ENCODE measurements around the gene VAT1L.

The VAT1L gene

DNA sequence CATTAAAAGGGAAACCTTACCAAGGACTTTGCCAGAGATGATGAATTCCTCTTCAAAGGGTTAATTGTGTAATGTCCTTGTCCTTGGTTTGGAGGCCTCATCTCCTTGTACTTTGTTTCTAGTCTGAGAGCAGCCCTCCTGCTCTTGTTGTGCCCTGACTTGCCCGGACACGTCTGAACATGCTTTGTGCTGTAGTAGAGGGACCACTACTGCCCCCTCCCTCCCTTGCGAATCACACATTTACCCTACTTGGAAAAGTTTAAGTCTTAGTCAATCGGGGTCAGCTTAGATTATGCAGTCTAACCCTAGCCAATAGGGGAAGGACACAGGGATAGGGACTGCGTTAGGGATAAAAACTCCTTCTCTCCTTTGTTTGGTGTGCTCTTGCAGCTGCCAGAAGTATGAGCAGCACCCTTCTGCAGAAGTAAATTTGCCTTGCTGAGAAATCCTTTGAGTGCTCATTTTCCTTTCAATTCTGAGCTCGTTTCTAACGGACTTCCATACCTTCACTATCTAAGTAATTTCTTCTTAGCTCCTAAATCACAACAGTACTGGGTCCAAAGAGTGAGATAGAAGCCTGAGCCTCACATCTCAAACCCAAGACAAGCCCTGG lies 207.6 kb downstream of the VAT1L start:
- DNase-seq (ENCODE audit: low read depth): no peak

DNA sequence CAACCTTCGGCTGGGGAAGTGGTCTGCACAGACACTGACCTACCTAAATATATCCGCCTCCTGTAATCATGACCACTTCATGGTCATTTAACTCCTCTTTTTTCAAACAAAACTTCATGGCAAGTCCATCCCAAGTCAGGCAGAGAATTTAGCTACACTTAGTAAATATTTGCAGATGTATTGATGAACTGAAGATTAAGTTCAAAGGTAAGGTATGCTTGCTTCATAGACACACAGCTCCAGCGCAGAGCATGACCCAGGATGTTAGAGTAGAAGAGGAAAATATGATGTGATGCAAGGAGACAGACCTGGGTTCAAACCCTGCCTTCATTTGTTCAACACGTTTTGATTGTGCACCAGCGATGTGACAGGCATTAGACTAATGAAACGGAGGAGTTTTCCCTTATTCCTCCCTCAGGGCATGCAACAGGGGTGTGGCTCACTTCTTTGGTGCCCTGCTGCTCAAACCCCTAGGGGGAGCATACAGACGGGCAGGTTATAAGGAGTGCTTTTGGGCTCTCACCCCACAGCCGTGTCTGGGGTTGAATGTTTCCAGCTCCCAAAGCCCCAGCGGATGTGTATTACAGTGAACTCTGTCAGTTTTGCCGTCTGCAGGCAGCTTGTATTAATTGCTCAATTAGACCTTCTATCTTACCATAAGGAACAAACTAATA lies 210.1 kb downstream of the VAT1L start:
- no peak for DNase-seq (ENCODE audit: low read depth)

DNA sequence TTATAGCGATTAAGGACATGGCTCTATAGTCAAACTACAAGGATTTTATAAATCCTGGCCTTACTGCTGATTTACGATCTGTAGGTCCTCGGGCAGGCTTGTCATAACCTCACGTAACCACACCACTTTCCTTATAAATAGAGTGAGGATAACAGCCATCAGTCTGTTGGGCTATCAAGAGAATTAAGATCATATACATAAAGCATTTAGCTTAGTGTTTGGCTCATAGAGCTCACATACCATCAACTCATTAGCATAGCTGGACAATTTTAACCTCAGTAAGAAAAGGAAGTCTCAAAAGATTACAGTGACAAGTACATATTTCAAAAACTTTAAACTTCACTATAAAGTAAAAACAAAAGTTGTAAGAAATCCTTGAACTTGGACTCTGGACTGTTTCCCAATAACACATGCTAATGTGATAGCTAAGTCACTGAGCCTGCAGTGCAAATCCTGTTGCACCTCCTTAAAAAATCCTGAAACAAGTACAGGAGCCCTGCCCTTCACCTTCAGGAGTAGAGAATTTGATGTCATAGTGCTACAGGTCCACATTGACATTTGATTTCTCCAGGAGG lies 213.2 kb downstream of the VAT1L start:
- DNase-seq (ENCODE audit: low read depth): no peak

DNA sequence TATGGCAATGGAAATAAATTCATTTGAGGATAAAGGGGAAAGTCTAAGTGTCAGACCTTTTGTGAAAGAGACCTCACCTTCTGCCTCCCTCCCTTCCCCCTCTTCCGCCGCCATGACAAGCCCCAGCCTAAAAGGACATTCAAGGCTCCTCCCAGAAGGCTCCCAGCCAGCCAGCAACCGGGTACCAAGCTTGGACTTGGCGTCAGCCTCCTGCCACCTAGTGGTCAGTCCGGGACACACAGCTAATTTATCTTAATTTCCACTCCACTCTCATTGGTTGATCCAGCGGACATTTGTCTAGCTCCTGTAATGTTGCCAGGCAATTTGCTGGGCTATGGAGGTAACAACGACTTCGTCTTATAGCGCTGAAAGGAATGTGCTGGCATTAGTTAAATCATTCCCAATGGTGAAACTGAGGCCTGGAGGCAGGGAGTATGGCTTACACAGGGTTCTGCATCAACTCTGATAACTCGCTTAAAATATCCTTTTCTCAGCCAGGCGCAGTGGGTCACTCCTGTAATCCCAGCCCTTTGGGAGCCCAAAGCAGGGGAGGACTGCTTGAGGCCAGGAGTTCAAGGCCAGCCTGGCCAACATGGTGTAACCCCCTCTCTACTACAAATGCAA lies 214.7 kb downstream of the VAT1L start:
- DNase-seq (ENCODE audit: low read depth): peak; percentile 26

DNA sequence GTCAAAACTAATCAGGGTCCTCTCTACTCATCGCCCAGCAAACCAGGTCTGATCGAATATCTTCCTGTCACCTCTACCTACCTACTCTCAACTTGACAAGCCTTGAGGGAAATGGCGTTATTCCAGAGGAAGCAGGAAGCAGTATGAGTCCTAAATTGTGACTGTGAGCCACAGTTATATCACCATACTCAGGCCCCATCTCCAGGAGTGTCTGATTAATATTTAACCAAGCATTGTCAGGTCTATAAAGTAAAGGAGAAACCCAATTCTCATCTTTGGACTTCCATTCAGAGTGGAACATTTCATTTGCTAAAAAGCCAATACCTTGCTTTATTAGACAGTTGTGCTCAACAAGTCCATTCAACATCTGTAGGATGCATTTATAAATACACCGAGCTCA lies 216.2 kb downstream of the VAT1L start:
- DNase-seq (ENCODE audit: low read depth): no peak

DNA sequence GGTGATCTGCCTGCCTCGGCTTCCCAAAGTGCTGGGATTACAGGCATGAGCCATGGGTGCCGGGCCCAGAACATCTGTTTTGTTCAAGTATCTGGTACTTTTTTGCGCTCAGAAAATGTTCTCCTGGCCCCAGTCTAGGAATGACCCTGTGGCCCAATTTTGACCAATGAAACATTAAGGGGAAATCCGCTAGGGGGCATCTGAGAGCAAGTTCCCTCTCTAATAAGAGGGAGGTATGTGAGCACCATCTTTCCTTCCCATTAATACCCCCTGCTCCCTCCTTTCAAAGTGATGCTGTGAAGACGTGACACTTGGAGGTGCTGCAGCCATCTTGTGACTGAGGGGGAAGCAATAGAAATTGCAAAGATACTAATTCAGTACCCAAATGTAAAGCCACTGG lies 217.5 kb downstream of the VAT1L start:
- DNase-seq (ENCODE audit: low read depth): no peak

DNA sequence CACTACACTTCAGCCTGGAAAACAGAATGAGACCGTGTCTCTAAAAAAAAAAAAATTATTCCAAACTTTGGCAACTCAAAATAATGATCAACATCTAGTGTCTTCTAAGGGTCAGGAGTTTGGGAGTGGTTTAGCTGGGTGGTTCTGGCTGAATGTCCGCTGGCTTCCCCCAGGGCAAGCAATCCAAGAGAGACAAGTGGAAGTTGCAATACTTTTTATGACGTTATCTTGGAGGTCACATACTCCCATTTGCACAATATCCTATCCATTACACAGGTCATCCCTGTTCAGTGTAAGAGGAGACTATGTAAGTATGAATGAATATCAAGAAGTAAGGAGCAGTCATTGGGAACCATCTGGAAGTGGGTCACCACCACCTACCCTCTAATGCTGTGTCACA lies 218.8 kb downstream of the VAT1L start:
- no peak for DNase-seq (ENCODE audit: low read depth)

DNA sequence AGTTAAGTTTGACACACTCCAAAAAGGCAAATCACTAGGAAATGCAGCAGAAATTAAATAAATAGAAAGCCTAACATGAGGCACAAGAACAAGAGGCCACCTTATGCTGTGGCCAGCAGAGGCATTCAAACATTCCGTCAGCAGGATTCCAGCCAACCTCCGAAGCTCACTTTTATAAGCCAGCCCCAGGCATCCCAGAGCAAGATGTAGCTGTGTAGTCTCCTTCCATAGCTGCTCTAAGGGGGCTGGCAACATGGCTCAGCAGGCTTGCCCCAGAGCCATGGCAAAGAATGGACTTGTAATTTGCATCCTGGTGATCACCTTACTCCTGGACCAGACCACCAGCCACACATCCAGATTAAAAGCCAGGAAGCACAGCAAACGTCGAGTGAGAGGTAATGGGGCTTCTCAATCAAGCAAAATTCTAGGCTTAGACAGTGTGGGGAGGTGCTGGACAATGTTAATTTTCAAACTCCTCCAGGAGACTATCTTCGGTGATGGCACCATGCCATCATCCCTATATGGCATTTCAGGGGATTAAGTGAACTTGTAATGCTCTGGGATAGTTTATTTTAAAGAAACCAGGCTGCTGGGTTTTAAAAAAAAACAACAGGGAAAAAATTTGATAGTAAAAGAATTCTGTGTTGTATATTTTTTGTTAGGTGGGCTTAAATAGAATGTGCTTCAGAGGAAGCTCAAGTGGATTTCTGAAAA lies 234.1 kb downstream of the VAT1L start, which contains the start of gene CLEC3A:
Gene CLEC3A, plus strand, starts transcription at position 202 of the 714 bp plus-strand sequence. Its CDS starts 79 bp downstream, at position 281.
- no peak for DNase-seq (ENCODE audit: low read depth)

DNA sequence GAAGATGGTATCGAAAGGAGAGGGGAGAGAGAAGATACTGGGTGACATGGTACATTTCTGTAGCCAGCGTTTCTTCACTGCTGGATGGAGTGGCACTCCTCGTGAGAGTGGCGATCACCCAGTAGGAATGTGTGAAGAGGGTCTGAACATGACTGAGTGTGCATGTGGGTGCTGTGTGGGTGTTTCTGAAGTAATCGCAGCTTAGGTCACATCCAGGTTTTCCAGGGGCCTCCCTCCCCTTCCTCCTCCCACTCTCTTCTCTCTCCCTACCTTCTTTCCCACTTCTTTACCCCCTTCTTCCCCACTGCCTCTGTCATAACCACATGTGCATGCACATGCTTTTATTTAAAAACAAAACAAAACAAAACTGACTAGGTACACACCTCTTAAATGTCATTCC lies 235.8 kb downstream of the VAT1L start:
- no peak for DNase-seq (ENCODE audit: low read depth)

DNA sequence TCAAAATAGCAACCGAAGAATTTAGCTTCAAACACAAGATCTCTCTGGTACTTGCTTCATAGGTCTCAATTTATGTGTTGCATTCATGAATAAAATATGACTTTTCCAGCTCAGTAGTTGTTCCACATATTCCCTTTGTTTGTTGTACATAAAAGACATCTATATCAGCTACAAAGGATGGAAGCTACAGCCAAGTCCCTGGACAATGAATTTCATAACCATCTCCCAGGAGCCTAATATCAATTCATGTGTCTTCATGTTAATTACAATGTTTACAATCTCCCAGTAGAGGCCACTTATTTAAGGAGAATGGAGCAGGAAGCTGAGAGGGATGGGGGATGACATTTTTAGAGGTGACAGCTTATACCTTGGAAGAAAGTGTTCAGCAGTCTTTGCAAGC lies 237.3 kb downstream of the VAT1L start:
- no peak for DNase-seq (ENCODE audit: low read depth)

DNA sequence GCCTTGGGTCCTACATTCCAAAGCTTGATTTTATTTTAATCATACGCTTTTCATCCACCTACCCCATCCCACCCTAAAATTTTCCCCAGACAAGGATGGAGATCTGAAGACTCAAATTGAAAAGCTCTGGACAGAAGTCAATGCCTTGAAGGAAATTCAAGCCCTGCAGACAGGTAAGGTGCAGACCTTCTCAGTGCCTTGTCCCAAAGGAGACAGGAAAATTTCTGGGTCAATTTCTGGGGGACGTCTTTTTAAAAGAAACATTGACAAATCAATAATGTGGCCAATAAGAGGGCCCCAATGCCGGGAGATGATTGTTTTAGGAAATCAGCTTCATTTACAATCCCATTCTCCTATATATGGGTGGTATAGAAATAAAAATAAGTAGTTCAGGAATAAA lies 239.7 kb downstream of the VAT1L start:
- DNase-seq (ENCODE audit: low read depth): no peak
